DOHH2 (cell line): ENCODE data around the gene NPRL2.

Source experiments
- H3F3A ChIP-seq: fragments of 200-600 bp; sonication (generic), shearing (Covaris generic); 2 replicates; pipeline ENCODE4 v1.6.0; 2016; ENCODE audit warnings: antibody characterized with exemption, mild to moderate bottlenecking; ENCODE audit not compliant: control insufficient read depth, insufficient read depth
- H3K27ac ChIP-seq: fragments of 200-600 bp; sonication (generic); 2 replicates; pipeline ENCODE4 v1.5.1; 2014; ENCODE audit warnings: low read depth, mild to moderate bottlenecking, low read length, moderate library complexity
- H3K27me3 ChIP-seq: fragments of 200-600 bp; sonication (generic); 2 replicates; pipeline ENCODE4 v1.6.1; 2014; ENCODE audit warnings: mild to moderate bottlenecking, low read length, mixed read lengths; ENCODE audit not compliant: control insufficient read depth
- H3K36me3 ChIP-seq: fragments of 200-600 bp; sonication (generic); 2 replicates; pipeline ENCODE4 v1.6.1; 2014; ENCODE audit warnings: mild to moderate bottlenecking, low read length, moderate library complexity, mixed read lengths; ENCODE audit not compliant: control insufficient read depth
- H3K4me1 ChIP-seq: fragments of 200-600 bp; sonication (generic); 2 replicates; pipeline ENCODE4 v1.6.1; 2014; ENCODE audit warnings: mild to moderate bottlenecking, low read length, mixed read lengths; ENCODE audit not compliant: control insufficient read depth
- H3K4me2 ChIP-seq: fragments of 200-600 bp; sonication (generic); 2 replicates; pipeline ENCODE4 v1.6.0; 2014; ENCODE audit warnings: mild to moderate bottlenecking, low read length, moderate library complexity
- H3K4me3 ChIP-seq: fragments of 200-600 bp; sonication (generic); 2 replicates; pipeline ENCODE4 v1.5.1; 2014; ENCODE audit warnings: mild to moderate bottlenecking, low read length, mixed read lengths
- H3K79me2 ChIP-seq: fragments of 200-600 bp; sonication (generic); 2 replicates; pipeline ENCODE4 v1.6.1; 2014; ENCODE audit warnings: mild to moderate bottlenecking, low read length, mixed read lengths; ENCODE audit not compliant: control insufficient read depth
- H3K9me2 ChIP-seq: fragments of 200-600 bp; sonication (generic); replicated peaks from 2 replicates; pipeline ENCODE4 v1.6.1; 2014; ENCODE audit warnings: mild to moderate bottlenecking, low read length, mixed read lengths; ENCODE audit not compliant: control insufficient read depth
- H3K9me3 ChIP-seq: fragments of 200-600 bp; sonication (generic); 2 replicates; pipeline ENCODE4 v1.6.1; 2014; ENCODE audit warnings: antibody characterized with exemption, low read length, mixed read lengths; ENCODE audit not compliant: control insufficient read depth, insufficient read depth
- H4K20me1 ChIP-seq: fragments of 200-600 bp; sonication (generic); 2 replicates; pipeline ENCODE4 v1.6.0; 2014; ENCODE audit warnings: low read depth, mild to moderate bottlenecking, antibody characterized with exemption, low read length, moderate library complexity; ENCODE audit not compliant: control insufficient read depth, insufficient read depth
- EZH2phosphoT487 ChIP-seq: fragments of 200-600 bp; sonication (generic); IDR thresholded peaks from 2 replicates; pipeline ENCODE4 v1.6.1; 2017; ENCODE audit warnings: borderline replicate concordance, mild to moderate bottlenecking, antibody characterized with exemption, low read length, moderate library complexity, mixed read lengths
- TF ChIP-seq, protein P1 (sequence below): fragments of 200-600 bp; sonication (generic); IDR thresholded peaks from one replicate; pipeline ENCODE4 v1.5.1; 2014; ENCODE audit warnings: antibody characterized with exemption, mild to moderate bottlenecking, low read depth, low read length; ENCODE audit not compliant: poor library complexity, severe bottlenecking

The NPRL2 gene

DNA sequence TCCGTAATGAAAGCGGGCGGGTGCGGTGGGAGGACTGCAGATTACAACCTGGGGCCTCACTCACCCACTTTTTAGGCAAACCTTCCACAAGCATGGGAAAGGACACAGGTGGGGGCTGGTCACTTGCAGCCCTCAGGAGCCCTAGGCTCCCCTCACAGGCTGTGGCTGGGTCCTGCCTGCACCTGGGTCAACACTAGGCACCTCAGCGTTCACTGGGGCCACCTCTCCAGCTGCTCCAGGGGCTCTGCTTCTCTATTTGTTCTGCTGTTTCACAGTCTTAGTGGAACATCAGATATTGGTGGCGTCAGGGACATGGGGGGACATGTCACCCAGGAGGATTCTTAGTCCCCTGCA lies 38.8 kb upstream of the NPRL2 start:
- Histone ChIP-seq H3K27ac (no peak overlapping the region), H3K4me3 (no peak overlapping the region), H3K9me3 (no peaks in the 10 kb centered on the region), H4K20me1 (no peaks in the 10 kb centered on the region), H3F3A (no peaks in the 10 kb centered on the region), H3K27me3 (peaks cover 12% of the 10 kb centered on the region), H3K4me1 (no peaks in the 10 kb centered on the region), H3K9me2 (no peaks in the 10 kb centered on the region), H3K79me2 (no peaks in the 10 kb centered on the region), H3K36me3 (no peaks in the 10 kb centered on the region), H3K4me2 (no peak overlapping the region)
- TF ChIP-seq EZH2phosphoT487, result no peak
- TF ChIP-seq, protein P1, sequence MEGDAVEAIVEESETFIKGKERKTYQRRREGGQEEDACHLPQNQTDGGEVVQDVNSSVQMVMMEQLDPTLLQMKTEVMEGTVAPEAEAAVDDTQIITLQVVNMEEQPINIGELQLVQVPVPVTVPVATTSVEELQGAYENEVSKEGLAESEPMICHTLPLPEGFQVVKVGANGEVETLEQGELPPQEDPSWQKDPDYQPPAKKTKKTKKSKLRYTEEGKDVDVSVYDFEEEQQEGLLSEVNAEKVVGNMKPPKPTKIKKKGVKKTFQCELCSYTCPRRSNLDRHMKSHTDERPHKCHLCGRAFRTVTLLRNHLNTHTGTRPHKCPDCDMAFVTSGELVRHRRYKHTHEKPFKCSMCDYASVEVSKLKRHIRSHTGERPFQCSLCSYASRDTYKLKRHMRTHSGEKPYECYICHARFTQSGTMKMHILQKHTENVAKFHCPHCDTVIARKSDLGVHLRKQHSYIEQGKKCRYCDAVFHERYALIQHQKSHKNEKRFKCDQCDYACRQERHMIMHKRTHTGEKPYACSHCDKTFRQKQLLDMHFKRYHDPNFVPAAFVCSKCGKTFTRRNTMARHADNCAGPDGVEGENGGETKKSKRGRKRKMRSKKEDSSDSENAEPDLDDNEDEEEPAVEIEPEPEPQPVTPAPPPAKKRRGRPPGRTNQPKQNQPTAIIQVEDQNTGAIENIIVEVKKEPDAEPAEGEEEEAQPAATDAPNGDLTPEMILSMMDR, result no peak

DNA sequence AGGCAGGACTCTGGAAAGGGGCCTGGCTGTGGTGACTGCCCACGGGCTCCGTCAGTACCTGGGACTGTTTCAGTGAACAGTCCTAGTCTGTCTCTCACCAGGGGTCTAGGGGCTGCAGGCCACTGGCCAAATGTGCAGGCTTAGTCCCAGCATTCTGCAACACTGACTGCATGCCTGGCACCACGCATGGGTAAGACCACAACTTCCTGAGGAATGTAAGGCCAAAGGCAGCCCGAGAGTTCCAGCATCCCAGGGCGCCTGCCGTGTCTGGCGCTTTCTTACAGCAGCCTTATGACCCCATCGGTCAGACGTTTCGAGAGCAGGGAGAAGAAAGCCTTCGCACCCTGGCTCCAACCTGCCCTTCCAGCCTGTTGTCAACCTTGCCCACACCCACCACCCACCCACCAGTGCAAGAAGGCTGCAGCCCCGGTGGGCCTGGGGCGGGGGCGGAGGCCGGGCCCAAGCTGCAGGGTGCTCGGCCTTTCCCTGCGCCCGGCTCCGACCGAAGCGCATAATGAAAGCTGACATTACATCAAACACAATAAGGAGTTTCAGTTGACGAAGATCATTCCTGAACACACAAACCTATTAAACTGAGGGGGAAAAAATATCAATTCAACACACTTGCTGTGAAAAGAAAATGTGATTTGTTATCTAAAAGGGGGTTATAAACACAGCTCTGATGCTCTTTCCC lies 38.3 kb upstream of the NPRL2 start:
- H3K36me3 ChIP-seq, result no peaks in the 10 kb centered on the region
- no peaks in the 10 kb centered on the region for H4K20me1 ChIP-seq
- no peaks in the 10 kb centered on the region for H3F3A ChIP-seq
- H3K9me2 ChIP-seq, result no peaks in the 10 kb centered on the region
- no peaks in the 10 kb centered on the region for H3K4me1 ChIP-seq
- TF ChIP-seq EZH2phosphoT487, result no peak
- TF ChIP-seq, protein P1, result no peak
- H3K4me3 ChIP-seq, result no peak overlapping the region
- H3K4me2 ChIP-seq, result no peak overlapping the region
- H3K9me3 ChIP-seq, result no peaks in the 10 kb centered on the region
- no peaks in the 10 kb centered on the region for H3K79me2 ChIP-seq
- no peak overlapping the region for H3K27ac ChIP-seq
- H3K27me3 ChIP-seq, result peaks cover 12% of the 10 kb centered on the region

DNA sequence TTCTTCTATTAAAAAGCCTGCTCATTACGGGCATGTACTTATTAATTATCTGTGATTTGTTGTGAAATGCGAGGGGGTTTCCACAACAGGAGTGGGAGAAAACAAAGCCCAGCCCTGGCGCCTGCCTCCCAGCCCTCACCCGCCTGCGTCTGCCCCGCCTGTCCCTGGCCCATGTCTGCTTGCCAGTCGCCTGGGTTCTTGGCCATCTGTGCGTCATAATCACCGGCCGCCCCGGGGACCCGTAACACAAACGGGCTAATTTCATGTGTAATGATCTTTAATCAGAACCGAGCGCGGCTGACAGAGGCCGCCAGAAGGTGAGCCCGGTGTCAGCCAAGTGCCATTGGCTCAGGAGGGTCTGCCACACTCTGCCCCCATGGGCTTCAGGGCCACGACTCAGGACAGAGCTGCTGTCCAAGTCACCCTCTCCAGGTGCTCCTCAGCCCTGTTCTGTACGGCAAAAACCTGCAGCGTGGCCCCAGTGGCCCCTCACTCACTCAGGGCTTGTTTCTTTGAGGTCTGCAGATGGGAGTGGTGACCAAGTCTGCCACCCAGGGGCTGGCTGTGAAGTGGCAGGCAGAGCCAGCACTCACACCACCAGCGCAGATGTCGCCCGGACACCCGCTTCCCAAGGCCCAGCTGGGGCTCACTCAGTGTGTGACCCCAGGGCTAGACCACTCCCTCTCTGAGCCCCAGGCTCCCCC lies 37.6 kb upstream of the NPRL2 start:
- Histone ChIP-seq H3K27me3 (peaks cover 9% of the 10 kb centered on the region), H3F3A (no peaks in the 10 kb centered on the region)
- TF ChIP-seq EZH2phosphoT487, result no peak
- TF ChIP-seq, protein P1, result peak; percentile 44

More for the DNA sequence above, 37.6 kb upstream of the NPRL2 start:
- H3K9me2 ChIP-seq, result no peaks in the 10 kb centered on the region
- H3K79me2 ChIP-seq, result no peaks in the 10 kb centered on the region
- H3K4me3 ChIP-seq, result no peak overlapping the region
- H4K20me1 ChIP-seq, result no peaks in the 10 kb centered on the region
- no peaks in the 10 kb centered on the region for H3K9me3 ChIP-seq
- H3K4me1 ChIP-seq, result no peaks in the 10 kb centered on the region
- H3K27ac ChIP-seq, result no peak overlapping the region
- no peaks in the 10 kb centered on the region for H3K36me3 ChIP-seq
- H3K4me2 ChIP-seq, result no peak overlapping the region
